H7 (cell line): ENCODE measurements around the gene MTAP. TPM values are rescaled to one million over a fixed set of nuclear protein-coding genes. Genes with fewer than 3 reads are reported as not detected.

Experiments used
- DNase-seq: peaks from one replicate; pipeline ENCODE4 v3.0.0; 2012
- H3K27me3 ChIP-seq: 2 replicates; pipeline ENCODE4 v1.6.0; 2011; ENCODE audit warnings: mild to moderate bottlenecking, low read length; ENCODE audit not compliant: control insufficient read depth, insufficient read depth
- H3K36me3 ChIP-seq: replicated peaks from 2 replicates; pipeline ENCODE4 v1.5.1; 2011; ENCODE audit warnings: low read length; ENCODE audit not compliant: control insufficient read depth, insufficient read depth
- H3K4me3 ChIP-seq: 2 replicates; pipeline ENCODE4 v1.5.1; 2011; ENCODE audit warnings: low read depth, mild to moderate bottlenecking, control low read depth, low read length, moderate library complexity; ENCODE audit not compliant: insufficient read depth
- total RNA-seq: library from RNA; depleted of rRNA; stranded (reverse); fragments of >200 nt; shearing (Covaris generic); gene quantifications from 2 replicates; pipeline ENCODE4 v1.2.3, GENCODE V29; 2014

Gene MTAP
- total RNA-seq, 1 experiment from 2014 or later, result 38.3 TPM

- no peaks in the 10 kb centered on the region for H3K36me3 ChIP-seq
- peak; percentile 19 for DNase-seq
- H3K4me3 ChIP-seq, result no peak overlapping the region
- H3K27me3 ChIP-seq, result peaks cover 4% of the 10 kb centered on the region; the same call in 1 of the 2 replicates
Observed at GRCh38 chr9:21789541-21790037, 12.8 kb upstream of the MTAP start.

DNA sequence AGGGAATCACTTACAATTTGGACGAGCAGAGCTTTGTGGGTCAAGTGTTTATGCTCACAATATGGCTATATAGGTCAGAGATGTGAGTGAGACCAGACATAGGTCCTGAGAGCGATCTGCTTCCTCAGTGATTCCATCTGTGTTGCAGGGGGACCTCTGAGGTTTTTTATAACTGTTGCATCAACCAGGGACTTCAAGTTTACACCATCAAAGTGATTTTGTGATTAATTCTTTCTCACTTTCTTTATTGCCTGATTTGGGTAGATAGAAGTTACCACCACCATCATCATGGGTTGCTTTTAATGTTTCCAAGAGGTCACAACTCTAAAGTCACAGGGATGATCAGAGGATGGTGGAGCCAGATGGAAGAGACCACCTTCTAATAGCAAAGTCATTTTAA is 7.0 kb upstream of the MTAP start:
- Histone ChIP-seq H3K36me3 (no peaks in the 10 kb centered on the region), H3K4me3 (no peak overlapping the region), H3K27me3 (peaks cover 13% of the 10 kb centered on the region; the same call in 1 of the 2 replicates)
- DNase-seq, result no peak

DNA sequence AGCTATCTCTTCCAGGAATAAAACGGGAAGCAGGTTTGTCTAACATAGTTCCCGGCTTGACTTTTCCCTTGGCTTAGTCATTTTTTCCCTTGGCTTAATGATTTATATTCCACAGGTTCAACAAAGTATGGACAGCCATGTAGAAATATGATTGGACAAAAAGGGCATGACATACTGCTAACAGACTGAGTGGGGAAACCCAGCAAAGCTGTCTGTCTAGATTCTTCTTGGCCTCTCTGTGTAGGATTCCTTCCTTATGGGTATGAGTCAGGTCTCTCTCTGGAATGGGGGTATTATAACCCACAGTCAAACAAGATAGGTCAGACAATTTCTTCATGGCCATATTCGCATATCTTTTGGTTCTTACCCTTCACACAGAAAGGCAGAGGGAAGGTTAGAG is 5.7 kb upstream of the MTAP start:
- H3K27me3 ChIP-seq, result peaks cover 15% of the 10 kb centered on the region; the same call in 1 of the 2 replicates
- H3K4me3 ChIP-seq, result no peak overlapping the region
- DNase-seq, result no peak
- no peaks in the 10 kb centered on the region for H3K36me3 ChIP-seq

GRCh38 chr9:21800931-21801682 is 1.3 kb upstream of the MTAP start:
- DNase-seq, result no peak
- Histone ChIP-seq H3K36me3 (peaks cover 4% of the 10 kb centered on the region), H3K4me3 (no peak overlapping the region), H3K27me3 (peaks cover 11% of the 10 kb centered on the region; the same call in 1 of the 2 replicates)

DNA sequence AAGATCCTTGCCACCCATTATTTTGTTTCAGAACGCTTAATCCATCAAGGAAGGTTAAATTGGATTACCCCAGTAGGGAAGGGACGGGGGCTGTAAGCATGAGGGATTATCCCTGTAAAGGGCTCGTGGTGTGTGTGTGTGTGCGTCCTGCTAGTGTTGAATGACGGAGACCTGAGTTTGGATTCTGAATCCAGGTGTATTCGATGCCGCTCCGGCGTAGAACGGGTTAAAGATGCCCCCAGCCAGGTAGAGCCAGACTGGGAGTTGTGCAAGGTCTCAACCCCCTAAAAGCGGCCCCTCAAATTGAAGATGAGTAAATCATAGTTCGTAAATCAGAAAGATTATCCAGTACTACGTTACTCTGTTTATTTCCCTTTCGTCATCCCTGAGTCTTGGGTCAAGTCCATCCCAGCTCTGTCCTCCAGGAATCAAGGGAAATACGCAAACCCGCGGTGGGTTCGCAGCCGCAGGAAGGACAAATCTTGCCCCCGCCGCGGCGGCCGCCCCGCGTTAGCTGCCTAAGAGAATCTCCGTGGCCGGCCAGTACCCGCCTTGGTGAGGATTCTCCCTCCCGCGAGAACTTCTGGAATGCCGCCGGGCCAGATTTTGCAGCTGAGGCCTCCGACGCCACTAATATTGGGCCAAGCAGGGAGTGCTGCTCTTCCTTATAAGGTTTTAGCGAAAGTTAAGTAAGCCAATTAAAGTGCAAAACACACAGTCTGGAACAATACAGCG is 586 bp upstream of the MTAP start:
- Histone ChIP-seq H3K36me3 (peaks cover 4% of the 10 kb centered on the region), H3K4me3 (peak overlapping the region; percentile 82), H3K27me3 (peaks cover 10% of the 10 kb centered on the region; the same call in 1 of the 2 replicates)
- peak; percentile 77 for DNase-seq

- H3K36me3 ChIP-seq, result peaks cover 6% of the 10 kb centered on the region
- no peak for DNase-seq
- H3K27me3 ChIP-seq, result peaks cover 5% of the 10 kb centered on the region; the same call in 1 of the 2 replicates
- H3K4me3 ChIP-seq, result peak overlapping the region; percentile 82
Observed at GRCh38 chr9:21803649-21804048, 1.2 kb downstream of the MTAP start.

- no peak for DNase-seq
- H3K4me3 ChIP-seq, result no peak overlapping the region; the same call in 1 of the 2 replicates
Observed at GRCh38 chr9:21804331-21804730, 1.9 kb downstream of the MTAP start.

GRCh38 chr9:21804791-21805190 is 2.4 kb downstream of the MTAP start:
- peaks cover 13% of the 10 kb centered on the region for H3K36me3 ChIP-seq
- no peak overlapping the region for H3K4me3 ChIP-seq
- peaks cover 3% of the 10 kb centered on the region; the same call in 1 of the 2 replicates for H3K27me3 ChIP-seq

More at GRCh38 chr9:21804331-21804730, 1.9 kb downstream of the MTAP start:
- Histone ChIP-seq H3K27me3 (peaks cover 5% of the 10 kb centered on the region; the same call in 1 of the 2 replicates), H3K36me3 (peaks cover 10% of the 10 kb centered on the region)

GRCh38 chr9:21806644-21807043 is 4.2 kb downstream of the MTAP start:
- H3K4me3 ChIP-seq, result no peak overlapping the region
- H3K36me3 ChIP-seq, result peaks cover 17% of the 10 kb centered on the region
- no peak for DNase-seq
- H3K27me3 ChIP-seq, result no peaks in the 10 kb centered on the region; the same call in 1 of the 2 replicates

More at GRCh38 chr9:21804791-21805190, 2.4 kb downstream of the MTAP start:
- DNase-seq, result no peak

- Histone ChIP-seq H3K36me3 (peaks cover 14% of the 10 kb centered on the region), H3K4me3 (no peak overlapping the region), H3K27me3 (no peaks in the 10 kb centered on the region)
- no peak for DNase-seq
Observed at GRCh38 chr9:21810388-21810787, 8.0 kb downstream of the MTAP start.

DNA sequence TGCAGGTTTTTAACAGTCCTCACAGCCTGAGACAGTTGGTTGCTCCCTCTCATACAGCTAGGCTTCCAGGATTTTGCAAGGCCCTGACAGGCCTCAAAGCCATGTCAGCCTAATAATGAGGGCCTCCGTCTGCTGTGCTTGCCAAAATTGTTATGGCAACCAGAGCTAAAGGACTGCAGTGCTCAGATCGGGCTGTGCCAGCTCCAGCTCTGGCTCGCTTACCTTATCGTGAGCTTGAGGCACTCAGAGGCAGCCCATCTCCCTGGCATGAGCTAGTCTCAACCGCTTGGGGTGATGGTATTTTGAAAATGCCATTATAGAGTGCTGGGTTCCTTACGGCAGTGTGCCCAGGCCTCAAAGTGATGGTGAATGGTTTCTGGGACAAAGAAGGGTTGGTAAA is 8.4 kb downstream of the MTAP start:
- Histone ChIP-seq H3K27me3 (no peaks in the 10 kb centered on the region), H3K4me3 (no peak overlapping the region), H3K36me3 (peaks cover 18% of the 10 kb centered on the region)
- no peak for DNase-seq

DNA sequence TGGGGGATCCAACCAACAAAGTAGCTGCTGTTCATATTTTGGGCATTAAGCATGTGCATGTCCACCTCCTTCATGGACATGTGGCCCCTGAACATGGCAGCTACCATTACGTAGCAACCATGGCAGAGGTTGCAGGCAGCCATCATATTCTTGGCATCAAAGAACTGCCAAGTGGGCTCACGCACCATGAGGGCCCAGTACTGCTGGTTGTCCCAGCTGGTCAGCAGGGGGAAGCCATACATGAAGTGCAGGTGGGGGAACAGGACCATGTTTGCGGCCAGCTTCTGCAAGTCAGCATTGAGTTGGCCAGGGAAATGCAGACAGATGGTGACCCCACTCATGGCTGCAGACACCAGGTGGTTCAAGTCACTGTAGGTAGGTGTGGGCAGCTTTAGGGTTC is 9.5 kb downstream of the MTAP start:
- peaks cover 23% of the 10 kb centered on the region for H3K36me3 ChIP-seq
- H3K4me3 ChIP-seq, result no peak overlapping the region
- no peaks in the 10 kb centered on the region for H3K27me3 ChIP-seq
- DNase-seq, result no peak

DNA sequence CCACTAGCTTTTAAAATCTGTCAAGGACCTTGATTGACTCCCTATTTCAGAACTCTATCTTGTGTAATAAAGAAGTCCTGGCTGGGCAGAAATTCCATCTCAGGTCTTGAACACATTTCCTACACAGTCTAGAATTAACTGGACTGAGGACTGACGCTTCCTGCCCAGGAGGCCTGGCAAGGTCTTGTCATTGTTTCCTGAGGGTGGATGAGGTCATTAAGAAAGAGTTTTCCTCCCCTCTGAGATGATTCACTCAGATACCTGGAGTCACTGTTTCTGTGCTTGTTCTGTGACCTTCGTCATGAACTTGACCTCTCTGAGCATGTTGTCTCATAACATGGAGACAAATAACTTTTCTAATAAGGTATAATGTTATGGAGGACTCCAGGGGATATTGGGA is 10.0 kb downstream of the MTAP start:
- no peak for DNase-seq
- no peak overlapping the region for H3K4me3 ChIP-seq
- H3K27me3 ChIP-seq, result no peaks in the 10 kb centered on the region
- H3K36me3 ChIP-seq, result peaks cover 27% of the 10 kb centered on the region

- Histone ChIP-seq H3K36me3 (peaks cover 33% of the 10 kb centered on the region), H3K4me3 (no peak overlapping the region), H3K27me3 (no peaks in the 10 kb centered on the region)
- peak; percentile 58 for DNase-seq
Observed at GRCh38 chr9:21812946-21813568, 10.6 kb downstream of the MTAP start.
